Spleen (tissue), 7 donors: ENCODE measurements around the gene TNFRSF1B.

ENCODE experiments used
- POLR2AphosphoS5 ChIP-seq, 3 donors: sonication (generic); formaldehyde crosslinking; IDR thresholded peaks; one replicate each; pipeline ENCODE4 v1.5.1; 2017; ENCODE audit warnings: antibody characterized with exemption in 3 of 3
- TF ChIP-seq, protein P1 (sequence below), 11 experiments: fragments of 200-600 bp in 7 of 11; fragments of 450-650 bp in 4 of 11; sonication (generic) in 4 of 11; IDR thresholded peaks in 8 of 11; conservative IDR thresholded peaks in 3 of 11; 1 replicate in 7 of 11; 2 replicates in 4 of 11; pipeline versions ENCODE4 v1.4.0 to v1.8.0; 2016 to 2021; ENCODE audit warnings: antibody characterized with exemption in 11 of 11, inconsistent platforms in 4 of 11, mild to moderate bottlenecking in 1 of 11
- donor health status: DM: no; HTN: no; CAD: no; lungs with moderate emphysema.
- donor health status: DM: no; HTN: no; CAD: no.
- donor health status: DM: no; HTN: no; CAD: no.

DNA sequence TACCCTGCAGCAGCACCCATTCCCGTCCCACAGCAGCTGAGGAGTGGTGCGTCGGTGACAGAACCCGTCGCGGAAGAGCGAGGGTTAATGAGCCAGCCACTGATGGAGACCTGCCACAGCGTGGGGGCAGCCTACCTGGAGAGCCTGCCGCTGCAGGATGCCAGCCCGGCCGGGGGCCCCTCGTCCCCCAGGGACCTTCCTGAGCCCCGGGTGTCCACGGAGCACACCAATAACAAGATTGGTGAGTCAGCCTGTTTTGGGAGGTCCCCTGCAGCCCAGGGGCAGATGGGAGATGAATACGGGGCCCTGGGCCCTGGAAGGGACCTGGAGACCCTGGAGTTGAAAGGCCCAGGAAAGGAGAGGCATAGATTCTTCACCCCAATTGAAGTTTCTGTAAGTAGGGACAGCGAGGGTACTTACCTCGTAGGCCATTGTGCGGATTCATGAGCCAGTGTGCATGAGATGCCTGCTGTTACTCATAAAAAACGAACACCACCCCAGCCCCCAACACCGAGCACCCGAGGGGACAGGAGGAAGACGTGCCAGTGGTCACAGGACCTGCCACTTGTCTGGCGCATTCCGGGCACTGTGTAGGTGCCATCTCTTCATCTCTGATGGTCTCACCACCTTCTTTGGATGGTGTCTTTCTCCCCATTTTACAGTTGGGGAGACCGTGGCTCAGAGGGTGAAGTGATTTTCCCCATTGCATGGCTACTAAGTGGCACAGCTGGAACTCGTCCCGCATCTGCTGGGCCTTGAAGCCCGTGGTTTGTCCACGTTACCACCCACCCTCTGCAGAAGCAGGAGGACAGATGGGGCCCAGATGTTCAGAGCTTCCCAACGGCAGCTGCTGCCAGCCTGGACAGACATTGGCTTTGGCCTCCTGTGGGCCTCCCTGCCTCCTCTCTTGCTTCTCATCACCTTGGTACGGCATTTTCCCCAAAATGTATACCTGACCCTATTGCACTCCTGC is 28.3 kb upstream of the TNFRSF1B start:
- TF ChIP-seq, protein P1, sequence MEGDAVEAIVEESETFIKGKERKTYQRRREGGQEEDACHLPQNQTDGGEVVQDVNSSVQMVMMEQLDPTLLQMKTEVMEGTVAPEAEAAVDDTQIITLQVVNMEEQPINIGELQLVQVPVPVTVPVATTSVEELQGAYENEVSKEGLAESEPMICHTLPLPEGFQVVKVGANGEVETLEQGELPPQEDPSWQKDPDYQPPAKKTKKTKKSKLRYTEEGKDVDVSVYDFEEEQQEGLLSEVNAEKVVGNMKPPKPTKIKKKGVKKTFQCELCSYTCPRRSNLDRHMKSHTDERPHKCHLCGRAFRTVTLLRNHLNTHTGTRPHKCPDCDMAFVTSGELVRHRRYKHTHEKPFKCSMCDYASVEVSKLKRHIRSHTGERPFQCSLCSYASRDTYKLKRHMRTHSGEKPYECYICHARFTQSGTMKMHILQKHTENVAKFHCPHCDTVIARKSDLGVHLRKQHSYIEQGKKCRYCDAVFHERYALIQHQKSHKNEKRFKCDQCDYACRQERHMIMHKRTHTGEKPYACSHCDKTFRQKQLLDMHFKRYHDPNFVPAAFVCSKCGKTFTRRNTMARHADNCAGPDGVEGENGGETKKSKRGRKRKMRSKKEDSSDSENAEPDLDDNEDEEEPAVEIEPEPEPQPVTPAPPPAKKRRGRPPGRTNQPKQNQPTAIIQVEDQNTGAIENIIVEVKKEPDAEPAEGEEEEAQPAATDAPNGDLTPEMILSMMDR (IDR thresholded peaks at IDR 0.05 in 8 of 11, conservative IDR thresholded peaks at IDR 0.05 in 3 of 11): no peak
- TF ChIP-seq POLR2AphosphoS5 (IDR thresholded peaks at IDR 0.05): no peak
